Left lung (tissue), 10 donors: ENCODE data around the gene DOCK3. TPM values are rescaled to one million over a fixed set of nuclear protein-coding genes. Genes with fewer than 3 reads are reported as not detected.
A peak's percentile ranks its signal among the peaks of the same experiment; 100 is the strongest.

Experiments
- ATAC-seq: fragments of 200-7000 bp; cut with Tn5 transposase; one replicate; pipeline ENCODE4 v1.9.1; 2020; ENCODE audit warnings: moderate library complexity
- DNase-seq, 4 donors: peaks; one replicate each; pipeline ENCODE4 v3.0.0-alpha.2; 2013 to 2020
- H3K27ac ChIP-seq, 2 donors: fragments of 200-600 bp; sonication (generic) in 1 of 2; one replicate each; pipeline versions ENCODE4 v1.5.0 to v1.8.0; 2020 to 2021
- H3K27me3 ChIP-seq, 2 donors: fragments of 200-600 bp; sonication (generic) in 1 of 2; one replicate each; pipeline versions ENCODE4 v1.5.0 to v1.8.0; 2020 to 2021
- H3K36me3 ChIP-seq, 2 donors: fragments of 200-600 bp; sonication (generic) in 1 of 2; one replicate each; pipeline versions ENCODE4 v1.5.0 to v1.8.0; 2020 to 2021
- H3K4me1 ChIP-seq, 2 donors: fragments of 200-600 bp; one replicate each; pipeline ENCODE4 v1.8.0; 2021
- H3K4me3 ChIP-seq, 2 donors: fragments of 200-600 bp; sonication (generic) in 1 of 2; one replicate each; pipeline versions ENCODE4 v1.5.0 to v1.8.0; 2020 to 2021; ENCODE audit warnings: mild to moderate bottlenecking in 1 of 2
- H3K9me3 ChIP-seq, 2 donors: fragments of 200-600 bp; sonication (generic) in 1 of 2; one replicate each; pipeline versions ENCODE4 v1.5.0 to v1.8.0; 2020 to 2021
- intact Hi-C, 2 donors: fragments of 100-400 bp; cut with DNase I; formaldehyde crosslinking; loops; one replicate each; pipeline versions ENCODE4 v1.11.2 to v1.14.2; 2022
- polyA plus RNA-seq, 6 donors: library from polyadenylated mRNA; unstranded; fragments of 120-200 nt; gene quantifications; one replicate each; pipeline ENCODE4 v1.2.1, GENCODE V29; 2013; ENCODE audit not compliant: insufficient read length in 6 of 6
- total RNA-seq, 2 donors: library from RNA; stranded (reverse); fragmentation: NEBNext Ultra II Directional; extraction: Animal tissue kit (Norgen Biotek cat#: 25700); gene quantifications; one replicate each; pipeline ENCODE4 v1.2.1, GENCODE V29; 2021
- TF ChIP-seq, protein P1 (sequence below), 2 donors: fragments of 200-600 bp; sonication (generic) in 1 of 2; IDR thresholded peaks; one replicate each; pipeline versions ENCODE4 v1.5.0 to v1.8.0; 2021; ENCODE audit warnings: antibody characterized with exemption in 2 of 2
- donor health status: DM: no; HTN: yes; CAD: no.
- donor health status: DM: no; HTN: no; CAD: no.

The DOCK3 gene
- total and polyA plus RNA-seq, 8 donors = 0.34 to 2.2 (median 1.8) TPM

DNA sequence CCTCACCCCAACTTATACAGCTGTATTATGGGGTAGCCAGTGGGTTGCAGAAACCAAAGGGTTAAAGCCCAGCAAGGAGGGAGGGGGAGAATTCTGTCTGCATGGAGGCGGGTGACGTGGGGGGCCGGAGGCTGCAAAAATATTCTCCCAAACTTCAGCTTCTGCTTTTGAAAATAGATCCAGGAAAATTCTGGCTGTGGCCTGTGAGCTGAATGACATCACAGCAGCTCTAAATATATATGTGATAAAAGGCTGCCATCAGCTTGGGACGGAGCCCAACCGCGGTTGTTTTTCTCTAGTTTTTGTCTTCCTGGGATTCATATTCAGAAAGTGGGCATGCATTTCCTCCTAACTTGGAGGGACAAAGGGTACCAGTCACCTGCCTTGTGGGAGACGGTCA is 30.2 kb upstream of the DOCK3 start:
- TF ChIP-seq, protein P1, sequence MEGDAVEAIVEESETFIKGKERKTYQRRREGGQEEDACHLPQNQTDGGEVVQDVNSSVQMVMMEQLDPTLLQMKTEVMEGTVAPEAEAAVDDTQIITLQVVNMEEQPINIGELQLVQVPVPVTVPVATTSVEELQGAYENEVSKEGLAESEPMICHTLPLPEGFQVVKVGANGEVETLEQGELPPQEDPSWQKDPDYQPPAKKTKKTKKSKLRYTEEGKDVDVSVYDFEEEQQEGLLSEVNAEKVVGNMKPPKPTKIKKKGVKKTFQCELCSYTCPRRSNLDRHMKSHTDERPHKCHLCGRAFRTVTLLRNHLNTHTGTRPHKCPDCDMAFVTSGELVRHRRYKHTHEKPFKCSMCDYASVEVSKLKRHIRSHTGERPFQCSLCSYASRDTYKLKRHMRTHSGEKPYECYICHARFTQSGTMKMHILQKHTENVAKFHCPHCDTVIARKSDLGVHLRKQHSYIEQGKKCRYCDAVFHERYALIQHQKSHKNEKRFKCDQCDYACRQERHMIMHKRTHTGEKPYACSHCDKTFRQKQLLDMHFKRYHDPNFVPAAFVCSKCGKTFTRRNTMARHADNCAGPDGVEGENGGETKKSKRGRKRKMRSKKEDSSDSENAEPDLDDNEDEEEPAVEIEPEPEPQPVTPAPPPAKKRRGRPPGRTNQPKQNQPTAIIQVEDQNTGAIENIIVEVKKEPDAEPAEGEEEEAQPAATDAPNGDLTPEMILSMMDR (IDR thresholded peaks at IDR 0.05) = no peak
- no peak overlapping the region for H3K27ac ChIP-seq
- H3K27me3 ChIP-seq = no peaks in the 10 kb centered on the region
- DNase-seq (peak in 2 of 4 donors; percentile 51 to 75), ATAC-seq (no peak)
- no peaks in the 10 kb centered on the region for H3K4me1 ChIP-seq
- H3K36me3 ChIP-seq = peaks cover 0 to 100% of the 10 kb centered on the region in 2 donors
- H3K4me3 ChIP-seq = no peak overlapping the region
- intact Hi-C loops = no loop called here
- H3K9me3 ChIP-seq = no peaks in the 10 kb centered on the region

DNA sequence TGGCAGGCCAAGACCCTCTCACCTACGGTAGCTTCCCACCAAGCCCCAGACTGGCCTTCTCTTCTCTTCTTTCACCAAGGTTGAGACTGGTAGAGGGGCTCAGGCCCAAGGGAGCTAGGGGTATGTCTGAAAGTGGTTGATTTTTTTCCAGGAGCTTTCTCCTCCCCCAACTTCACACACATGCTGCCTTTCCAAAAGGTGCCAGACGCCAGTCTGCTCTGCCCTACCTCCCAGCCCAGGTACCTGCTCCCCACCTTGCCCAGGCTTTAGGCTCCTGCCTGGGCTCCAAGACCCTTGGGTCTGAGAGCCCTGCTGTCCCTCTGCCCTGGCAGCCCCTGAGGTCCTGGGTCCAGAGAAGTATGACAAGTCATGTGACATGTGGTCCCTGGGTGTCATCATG is 29.3 kb upstream of the DOCK3 start:
- Histone ChIP-seq H3K27ac (no peak overlapping the region), H3K27me3 (no peaks in the 10 kb centered on the region), H3K36me3 (peaks cover 0 to 100% of the 10 kb centered on the region in 2 donors), H3K4me3 (no peak overlapping the region), H3K9me3 (no peaks in the 10 kb centered on the region), H3K4me1 (no peaks in the 10 kb centered on the region)
- TF ChIP-seq, protein P1 (IDR thresholded peaks at IDR 0.05) = no peak
- DNase-seq = no peak
- ATAC-seq = no peak
- intact Hi-C loops = no loop called here

DNA sequence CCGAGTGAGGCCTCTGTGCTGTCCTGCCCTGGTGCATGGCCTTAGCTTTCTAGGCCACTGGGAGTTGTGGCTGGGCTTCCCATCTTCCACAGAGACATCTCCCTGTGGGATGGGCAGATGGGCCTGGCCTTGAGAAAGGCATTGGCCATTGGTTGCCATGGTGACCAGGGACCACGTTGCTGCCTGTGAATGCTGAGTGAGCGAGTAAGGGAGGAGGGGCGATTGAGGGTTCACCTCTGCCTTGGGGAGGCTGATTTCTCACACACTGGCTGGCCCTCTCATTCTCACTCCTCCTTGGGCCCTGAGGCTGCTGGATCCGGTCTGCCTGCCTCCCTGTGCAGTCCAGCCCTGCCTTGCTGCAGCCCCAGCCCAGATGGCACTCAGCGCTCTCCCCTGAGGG is 26.4 kb upstream of the DOCK3 start:
- intact Hi-C loops = no loop called here
- no peak for DNase-seq

DNA sequence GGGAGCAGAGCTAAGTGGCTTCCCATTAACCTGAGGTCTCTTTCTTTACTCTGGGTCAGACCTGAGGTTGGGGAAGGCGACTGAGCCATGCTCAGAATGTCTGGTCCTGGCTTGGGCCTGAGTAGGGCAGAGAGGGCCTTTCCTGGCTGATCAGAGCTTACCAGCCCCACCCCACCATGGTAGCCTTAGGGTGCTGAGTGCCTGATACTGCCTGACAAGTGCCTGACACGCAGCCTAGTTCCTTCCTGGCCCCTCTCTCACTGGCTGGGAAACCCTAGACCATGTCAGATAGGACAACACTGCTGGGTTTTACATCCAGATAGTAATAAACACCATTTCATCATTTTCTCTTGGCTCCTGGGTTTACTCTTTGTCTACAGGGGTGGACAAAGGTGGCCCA is 25.8 kb upstream of the DOCK3 start:
- Histone ChIP-seq H3K36me3 (peaks cover 0 to 67% of the 10 kb centered on the region in 2 donors), H3K27me3 (no peaks in the 10 kb centered on the region), H3K27ac (no peak overlapping the region), H3K9me3 (no peaks in the 10 kb centered on the region), H3K4me1 (no peaks in the 10 kb centered on the region), H3K4me3 (no peak overlapping the region)
- intact Hi-C loops = no loop called here
- ATAC-seq (no peak), DNase-seq (no peak)
- TF ChIP-seq, protein P1 (IDR thresholded peaks at IDR 0.05) = no peak

More for the DNA sequence above, 26.4 kb upstream of the DOCK3 start:
- TF ChIP-seq, protein P1 (IDR thresholded peaks at IDR 0.05) = no peak
- Histone ChIP-seq H3K27me3 (no peaks in the 10 kb centered on the region), H3K9me3 (no peaks in the 10 kb centered on the region), H3K4me3 (no peak overlapping the region), H3K27ac (no peak overlapping the region), H3K4me1 (no peaks in the 10 kb centered on the region), H3K36me3 (peaks cover 0 to 73% of the 10 kb centered on the region in 2 donors)
- ATAC-seq = no peak

DNA sequence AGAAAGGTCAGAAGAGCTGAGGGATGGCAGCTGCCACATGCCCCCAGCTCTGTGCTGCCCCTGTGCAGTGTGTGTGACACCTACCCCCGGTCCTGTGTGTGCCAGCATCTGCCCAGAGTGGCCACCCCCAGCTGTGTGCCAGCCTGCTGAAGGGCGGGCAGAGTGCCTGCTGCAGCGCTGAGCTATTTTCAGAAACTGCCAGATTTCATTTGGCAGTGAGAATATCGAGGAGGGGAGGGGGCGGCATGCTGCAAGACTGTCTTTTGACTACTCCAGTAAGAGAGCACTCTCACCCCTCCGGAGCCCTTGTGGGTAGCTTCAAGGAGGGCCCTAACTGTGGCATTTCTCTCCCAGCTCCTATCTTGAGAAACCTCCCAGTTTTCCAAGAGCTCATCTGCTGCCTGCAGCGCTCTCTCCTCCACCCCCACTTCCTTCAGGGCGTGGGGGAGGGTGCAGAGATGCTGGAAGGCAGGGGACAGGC is 25.2 kb upstream of the DOCK3 start:
- ATAC-seq (no peak), DNase-seq (no peak)
- Histone ChIP-seq H3K27me3 (no peaks in the 10 kb centered on the region), H3K27ac (no peak overlapping the region), H3K36me3 (peaks cover 0 to 61% of the 10 kb centered on the region in 2 donors), H3K4me3 (no peak overlapping the region), H3K9me3 (no peaks in the 10 kb centered on the region), H3K4me1 (no peaks in the 10 kb centered on the region)
- TF ChIP-seq, protein P1 (IDR thresholded peaks at IDR 0.05) = no peak
- intact Hi-C loops = no loop called here
